HG02852 (cell line): ENCODE results near the gene CALD1.

ENCODE experiments used
- ATAC-seq: cut with Tn5 transposase; IDR thresholded peaks from one replicate; pipeline ENCODE4 v1.9.1; 2021; ENCODE audit warnings: mild to moderate bottlenecking, moderate library complexity; ENCODE audit not compliant: unreplicated experiment

Gene CALD1

GRCh38 chr7:134784251-134785049 lies 5.0 kb downstream of the CALD1 start:
- ATAC-seq, result no peak

GRCh38 chr7:134785842-134786241 lies 6.4 kb downstream of the CALD1 start:
- ATAC-seq, result no peak

- no peak for ATAC-seq
These were observed 7.6 kb downstream of the CALD1 start for GRCh38 chr7:134787064-134787463.

DNA sequence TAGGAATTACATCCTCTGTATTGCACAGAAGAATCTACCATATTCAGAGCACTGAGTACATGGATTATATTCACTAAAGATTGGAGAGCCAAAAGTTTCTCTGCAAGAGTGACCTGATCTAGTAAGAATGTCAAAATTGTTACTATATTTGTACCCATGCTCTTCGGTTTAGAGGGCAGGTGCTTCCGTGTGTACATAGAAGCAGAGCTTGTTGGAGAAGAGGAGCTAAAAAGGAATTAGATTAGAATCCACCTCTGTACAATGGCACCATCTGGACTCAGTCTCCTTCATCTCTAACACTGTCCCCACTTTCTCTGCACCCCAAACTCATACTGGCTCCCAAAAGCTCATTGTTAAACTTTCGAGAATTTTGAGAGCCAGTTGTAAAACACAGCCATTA lies 8.3 kb downstream of the CALD1 start:
- ATAC-seq, result no peak

GRCh38 chr7:134788191-134788590 lies 8.8 kb downstream of the CALD1 start:
- no peak for ATAC-seq

- no peak for ATAC-seq
These were observed 10.7 kb downstream of the CALD1 start for GRCh38 chr7:134789967-134790685.

DNA sequence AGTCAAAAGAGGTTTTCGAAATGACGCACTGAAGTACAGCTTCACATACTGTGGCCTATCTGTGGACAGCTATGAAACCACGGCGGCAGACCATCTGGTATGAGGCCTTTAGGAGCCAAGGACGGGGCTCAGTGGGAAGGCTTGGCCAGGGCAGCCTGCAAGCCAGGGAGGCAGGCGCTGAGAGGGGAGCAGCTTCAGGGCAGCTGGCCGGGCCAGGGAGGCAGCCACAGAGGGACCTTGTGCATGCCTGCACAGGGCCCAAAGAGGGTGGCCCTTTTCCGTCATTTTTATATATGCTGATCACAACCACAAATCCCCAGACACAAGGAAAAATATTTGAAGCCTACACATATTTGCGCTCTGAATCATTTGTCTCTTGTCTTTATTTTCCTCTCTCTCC lies 13.5 kb downstream of the CALD1 start:
- no peak for ATAC-seq

- no peak for ATAC-seq
These were observed 15.8 kb downstream of the CALD1 start for GRCh38 chr7:134795231-134795630.

- ATAC-seq, result no peak
These were observed 18.7 kb downstream of the CALD1 start for GRCh38 chr7:134798155-134798554.

DNA sequence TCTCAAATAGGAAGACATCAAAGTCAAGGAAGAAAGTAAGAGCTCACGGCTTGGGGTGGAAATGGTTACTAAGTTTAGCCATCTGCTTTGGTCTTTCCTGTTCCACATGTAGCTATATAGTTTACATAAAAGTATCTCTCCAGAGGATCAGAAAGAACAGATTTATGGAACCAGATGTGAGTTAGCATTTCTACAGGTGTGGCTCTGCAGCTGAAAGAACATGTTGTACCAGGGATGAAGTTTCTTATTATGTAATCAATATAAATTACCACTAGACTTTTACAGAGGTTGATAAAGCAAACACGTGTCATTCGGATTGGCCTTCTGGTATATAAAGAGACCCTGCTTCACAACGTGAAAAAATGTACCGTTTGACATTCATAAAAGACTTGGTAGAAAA lies 19.9 kb downstream of the CALD1 start:
- ATAC-seq, result no peak

GRCh38 chr7:134802762-134803161 lies 23.3 kb downstream of the CALD1 start:
- ATAC-seq, result no peak

- no peak for ATAC-seq
These were observed 24.9 kb downstream of the CALD1 start for GRCh38 chr7:134804351-134804750.

DNA sequence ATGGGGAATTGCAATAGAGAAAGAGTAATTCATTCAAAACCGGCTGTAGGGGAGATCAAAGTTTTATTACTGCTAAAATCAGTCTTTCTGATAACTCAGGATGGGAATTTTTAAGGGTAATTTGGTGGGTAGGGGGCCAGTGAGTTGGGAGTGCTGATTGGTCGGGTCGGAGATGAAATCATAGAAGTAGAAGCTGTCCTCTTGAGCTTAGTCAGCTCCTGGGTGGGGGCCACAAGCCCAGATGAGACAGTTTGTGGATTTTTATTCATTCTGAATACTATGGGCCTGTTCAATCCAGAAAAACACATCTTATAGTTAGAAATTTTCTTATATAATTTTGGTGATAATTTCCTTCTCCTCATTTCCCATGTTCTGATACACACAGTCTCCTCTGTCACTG lies 25.4 kb downstream of the CALD1 start:
- no peak for ATAC-seq

- ATAC-seq, result no peak
These were observed 26.8 kb downstream of the CALD1 start for GRCh38 chr7:134806197-134806596.

DNA sequence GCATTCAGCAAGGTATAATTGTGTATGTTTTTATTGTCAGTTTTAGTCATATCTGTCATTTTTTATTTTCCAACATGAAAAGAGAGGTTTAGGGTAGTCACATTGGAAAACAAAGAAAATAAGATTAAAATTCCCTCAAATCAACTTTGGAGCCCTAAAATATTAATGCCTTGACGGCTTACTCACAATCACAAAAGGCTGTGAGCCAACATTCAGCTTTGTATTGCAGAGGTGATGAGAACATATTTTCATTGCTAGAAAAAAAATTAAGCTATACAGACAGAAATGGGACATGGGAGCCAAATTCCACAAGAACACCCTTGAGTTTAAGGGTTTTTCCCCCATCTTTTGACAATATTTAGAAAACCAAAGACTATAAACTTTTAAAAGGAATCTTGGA lies 30.2 kb downstream of the CALD1 start:
- ATAC-seq, result no peak

DNA sequence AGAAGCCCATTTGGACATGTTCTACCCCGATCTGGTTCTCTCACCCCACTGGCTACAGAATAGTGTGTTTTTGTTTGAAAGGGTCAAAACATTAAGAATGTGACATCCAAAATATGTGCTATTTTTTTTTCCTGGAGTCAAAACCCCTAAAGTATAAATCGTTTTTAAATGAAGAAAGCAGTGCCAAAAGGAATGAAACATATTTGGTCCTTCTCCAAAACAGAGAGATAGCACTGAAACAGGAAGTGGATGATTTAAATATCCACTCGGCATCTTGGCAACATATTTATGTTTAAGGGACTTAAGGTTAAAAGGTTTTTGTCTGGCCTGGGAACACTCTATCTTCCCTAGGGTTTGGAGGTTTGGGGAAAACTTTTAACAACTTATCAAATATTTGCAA lies 32.3 kb downstream of the CALD1 start:
- no peak for ATAC-seq

GRCh38 chr7:134813663-134814396 lies 34.4 kb downstream of the CALD1 start:
- no peak for ATAC-seq

DNA sequence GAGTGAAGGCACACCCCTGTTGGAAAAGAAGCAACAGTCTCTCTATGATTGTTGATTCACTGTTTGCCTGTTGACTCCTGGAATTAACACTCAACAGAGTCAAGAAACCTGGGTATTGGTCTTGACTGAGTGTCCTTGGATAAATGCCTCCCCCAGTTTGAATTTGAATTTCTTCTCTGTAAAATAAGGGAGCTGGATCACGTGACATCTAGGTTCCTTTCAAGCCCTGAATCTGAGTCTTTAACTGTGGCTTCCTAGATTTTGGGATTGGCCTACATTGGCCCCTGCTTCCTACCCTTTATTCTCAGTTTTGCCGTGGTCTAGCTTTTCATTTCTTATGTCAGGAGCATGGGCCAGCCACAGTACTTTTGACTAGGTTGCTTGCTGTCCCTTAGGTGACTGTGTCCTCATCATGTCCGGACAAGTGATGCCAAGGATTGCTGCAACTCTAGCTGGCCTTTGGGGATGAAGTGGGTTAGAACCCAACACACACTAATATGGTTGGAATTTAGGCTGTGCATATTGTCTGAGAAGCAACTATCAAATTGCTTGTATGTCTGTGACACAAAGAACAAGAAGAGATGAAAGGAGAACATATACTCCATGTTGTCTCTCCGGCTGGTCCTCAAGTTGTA lies 35.4 kb downstream of the CALD1 start:
- ATAC-seq, result no peak

GRCh38 chr7:134818613-134819345 lies 39.3 kb downstream of the CALD1 start:
- no peak for ATAC-seq

- no peak for ATAC-seq
These were observed 40.0 kb downstream of the CALD1 start for GRCh38 chr7:134819401-134819800.

DNA sequence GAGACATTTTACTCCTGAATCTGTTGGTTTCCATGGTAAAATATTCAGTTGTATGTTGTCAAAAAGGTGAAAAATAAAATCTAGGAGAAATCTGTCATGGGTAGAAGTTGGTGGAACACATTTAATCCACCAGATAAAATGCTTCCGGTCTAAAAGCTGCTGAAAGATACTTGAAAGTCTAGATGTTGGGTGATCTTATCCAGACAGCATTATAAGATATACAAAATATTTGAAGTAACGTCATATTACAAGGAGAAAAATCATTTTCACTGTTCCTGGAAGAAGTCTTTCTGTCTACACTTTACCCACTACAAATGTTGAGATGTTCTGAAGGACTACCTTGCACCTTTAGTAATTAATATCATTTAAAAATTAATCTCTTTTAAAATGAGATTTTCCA lies 40.9 kb downstream of the CALD1 start:
- ATAC-seq, result no peak
